Suppressor macrophage (primary cell): ENCODE measurements around the gene LRIT1.
"Not testable (repeated sequence)": the region's sequence is repeated elsewhere in the genome, so short reads cannot be mapped to it uniquely, and the experiment has no call there.

Experiments
- DNase-seq, 4 experiments: peaks; one replicate each; pipeline ENCODE4 v3.0.0-alpha.2; 2020 to 2022
- total RNA-seq, 17 experiments: gene quantifications; one replicate each; lab custom pipeline; 2026; ENCODE audit warnings: mixed read lengths in 6 of 17, inconsistent platforms in 3 of 17; lab: John Stamatoyannopoulos, UW

Gene LRIT1
- total RNA-seq: 0 to 0.66 (median 0) reads per million in 17 experiments

- DNase-seq: no peak
These were observed at the start of gene LRIT1 for GRCh38 chr10:84241185-84241790. LRIT1 (minus strand) TSS chr10:84241546; CDS start chr10:84241439, 107 bp downstream.

GRCh38 chr10:84290235-84290634 lies 48.9 kb upstream of the LRIT1 start:
- DNase-seq: no peak

GRCh38 chr10:84289521-84290200 lies 48.3 kb upstream of the LRIT1 start:
- DNase-seq: no peak

GRCh38 chr10:84288151-84288550 lies 46.8 kb upstream of the LRIT1 start:
- no peak for DNase-seq

- no peak for DNase-seq
These were observed 45.3 kb upstream of the LRIT1 start for GRCh38 chr10:84286695-84287094.

- not testable (repeated sequence) for DNase-seq
These were observed 38.6 kb upstream of the LRIT1 start for GRCh38 chr10:84279876-84280475.

- DNase-seq: no peak
These were observed 29.4 kb upstream of the LRIT1 start for GRCh38 chr10:84270708-84271107.

GRCh38 chr10:84269773-84270172 lies 28.4 kb upstream of the LRIT1 start:
- peak in 1 of 4 experiments; percentile 7 for DNase-seq

- no peak for DNase-seq
These were observed 27.8 kb upstream of the LRIT1 start for GRCh38 chr10:84269162-84269561.

GRCh38 chr10:84267503-84268126 lies 26.3 kb upstream of the LRIT1 start:
- peak; percentile 60 to 77 (median 63) for DNase-seq

GRCh38 chr10:84265418-84265817 lies 24.1 kb upstream of the LRIT1 start:
- DNase-seq: no peak

- DNase-seq: peak; percentile 64 to 76 (median 72)
These were observed 23.3 kb upstream of the LRIT1 start for GRCh38 chr10:84264611-84265141.

GRCh38 chr10:84263716-84264115 lies 22.4 kb upstream of the LRIT1 start:
- DNase-seq: no peak

GRCh38 chr10:84262190-84262956 lies 21.0 kb upstream of the LRIT1 start:
- no peak for DNase-seq

- DNase-seq: no peak
These were observed 20.0 kb upstream of the LRIT1 start for GRCh38 chr10:84261236-84261915.

- no peak for DNase-seq
These were observed 16.8 kb upstream of the LRIT1 start for GRCh38 chr10:84258034-84258695.

GRCh38 chr10:84257343-84258020 lies 16.1 kb upstream of the LRIT1 start:
- no peak for DNase-seq

GRCh38 chr10:84256510-84257342 lies 15.4 kb upstream of the LRIT1 start:
- peak; percentile 13 to 44 (median 30) for DNase-seq
